ENCODE results near the gene UBE2S. TPM values are rescaled to one million over a fixed set of nuclear protein-coding genes. Genes with fewer than 3 reads are reported as not detected.
A peak's percentile ranks its signal among the peaks of the same experiment; 100 is the strongest.

Gene UBE2S
- polyA plus RNA-seq, 1 experiment: 28.9 TPM

GRCh38 chr19:55383279-55384130 lies 24.1 kb downstream of the UBE2S start:
- TF ChIP-seq CTCF (IDR thresholded peaks at IDR 0.05; ENCODE audit: low read depth, low read length): no peak
- ChIA-PET POLR2A (interaction anchor here (0.6 to 2.9 kb wide), 10 partner anchors 8 to 124 kb away, joined by 3 to 24 read pairs (median 6); partner anchors contain the start of genes GARIN5B, HSPBP1, IL11 and PPP6R1), CTCF (interaction anchor here (0.6 to 3.2 kb wide), 4 partner anchors 44 to 242 kb away, joined by 3 to 15 read pairs (median 3); partner anchors contain the start of gene KMT5C)
- Histone ChIP-seq H3K4me3 (ENCODE audit: low read depth, low read length) (peak overlapping the region; percentile 58), H3K27ac (ENCODE audit: low read depth, low read length) (peak overlapping the region; percentile 2), H3K27me3 (ENCODE audit: control insufficient read depth, insufficient read depth, low read length) (no peaks in the 10 kb centered on the region), H3K9me3 (ENCODE audit: control insufficient read depth, insufficient read depth, low read length) (peaks cover 4% of the 10 kb centered on the region; the same call in 1 of the 2 replicates)
- DNase-seq (ENCODE audit: low read depth, low spot score): no peak

- Histone ChIP-seq H3K4me3 (ENCODE audit: low read depth, low read length) (no peak overlapping the region), H3K27me3 (ENCODE audit: control insufficient read depth, insufficient read depth, low read length) (no peaks in the 10 kb centered on the region), H3K9me3 (ENCODE audit: control insufficient read depth, insufficient read depth, low read length) (peaks cover 4% of the 10 kb centered on the region; the same call in 1 of the 2 replicates), H3K27ac (ENCODE audit: low read depth, low read length) (no peak overlapping the region)
- ChIA-PET CTCF (interaction anchor here (3.2 kb wide), 1 partner anchor 91 kb away, joined by 15 read pairs; no protein-coding TSS in a partner anchor), POLR2A (interaction anchor here (2.9 kb wide), 1 partner anchor 13 kb away, joined by 24 read pairs; the partner anchor contains the start of gene IL11)
- no peak for TF ChIP-seq CTCF (IDR thresholded peaks at IDR 0.05; ENCODE audit: low read depth, low read length)
- no peak for DNase-seq (ENCODE audit: low read depth, low spot score)
These were observed 25.0 kb downstream of the UBE2S start for GRCh38 chr19:55382522-55383054.

- no peak for DNase-seq (ENCODE audit: low read depth, low spot score)
- CTCF ChIA-PET: no interaction called here
- peaks cover 4% of the 10 kb centered on the region; the same call in 1 of the 2 replicates for H3K9me3 ChIP-seq (ENCODE audit: control insufficient read depth, insufficient read depth, low read length)
- H3K4me3 ChIP-seq (ENCODE audit: low read depth, low read length): no peak overlapping the region
- no peak overlapping the region for H3K27ac ChIP-seq (ENCODE audit: low read depth, low read length)
- POLR2A ChIA-PET: no interaction called here
- H3K27me3 ChIP-seq (ENCODE audit: control insufficient read depth, insufficient read depth, low read length): no peaks in the 10 kb centered on the region
- no peak for TF ChIP-seq CTCF (IDR thresholded peaks at IDR 0.05; ENCODE audit: low read depth, low read length)
These were observed 25.6 kb downstream of the UBE2S start for GRCh38 chr19:55382013-55382412.

- CTCF ChIA-PET: no interaction called here
- Histone ChIP-seq H3K4me3 (ENCODE audit: low read depth, low read length) (no peak overlapping the region), H3K9me3 (ENCODE audit: control insufficient read depth, insufficient read depth, low read length) (no peaks in the 10 kb centered on the region; the same call in 1 of the 2 replicates), H3K27me3 (ENCODE audit: control insufficient read depth, insufficient read depth, low read length) (no peaks in the 10 kb centered on the region), H3K27ac (ENCODE audit: low read depth, low read length) (no peak overlapping the region)
- POLR2A ChIA-PET: no interaction called here
- no peak for DNase-seq (ENCODE audit: low read depth, low spot score)
- TF ChIP-seq CTCF (IDR thresholded peaks at IDR 0.05; ENCODE audit: low read depth, low read length): no peak
These were observed 28.4 kb downstream of the UBE2S start for GRCh38 chr19:55379174-55379573.
